Fibroblast of villous mesenchyme (primary cell): ENCODE data around the gene CDIP1. TPM values are rescaled to one million over a fixed set of nuclear protein-coding genes. Genes with fewer than 3 reads are reported as not detected.

Source experiments
- DNase-seq: peaks from one replicate; pipeline ENCODE4 v3.0.0-alpha.2; 2010; ENCODE audit warnings: low read depth
- H3K4me3 ChIP-seq: 2 replicates; pipeline ENCODE4 v1.5.1; 2011; ENCODE audit warnings: low read depth, mild to moderate bottlenecking, low read length
- CTCF ChIP-seq: IDR thresholded peaks from 2 replicates; pipeline ENCODE4 v1.5.1; 2012; ENCODE audit warnings: low read depth, mild to moderate bottlenecking, low read length; ENCODE audit not compliant: insufficient read depth
- total RNA-seq: library from RNA; depleted of rRNA; stranded (reverse); fragments of >200 nt; gene quantifications from 2 replicates; pipeline ENCODE4 v1.2.3, GENCODE V29; 2012

The CDIP1 gene
- total RNA-seq, 1 donor = 16.8 TPM

- DNase-seq = no peak
- no peak overlapping the region for H3K4me3 ChIP-seq
- TF ChIP-seq CTCF = no peak
Measured at GRCh38 chr16:4472880-4473279, 65.7 kb downstream of the CDIP1 start.

GRCh38 chr16:4471869-4472268 is 66.7 kb downstream of the CDIP1 start:
- TF ChIP-seq CTCF = no peak

GRCh38 chr16:4468972-4469371 is 69.6 kb downstream of the CDIP1 start:
- no peak for TF ChIP-seq CTCF
- no peak overlapping the region for H3K4me3 ChIP-seq
- no peak for DNase-seq

More at GRCh38 chr16:4471869-4472268, 66.7 kb downstream of the CDIP1 start:
- no peak for DNase-seq
- H3K4me3 ChIP-seq = no peak overlapping the region

GRCh38 chr16:4467916-4468315 is 70.7 kb downstream of the CDIP1 start:
- TF ChIP-seq CTCF = no peak

GRCh38 chr16:4465977-4466779 is 72.4 kb downstream of the CDIP1 start:
- DNase-seq = peak; percentile 41
- H3K4me3 ChIP-seq = no peak overlapping the region
- no peak for TF ChIP-seq CTCF

More at GRCh38 chr16:4467916-4468315, 70.7 kb downstream of the CDIP1 start:
- DNase-seq = no peak
- no peak overlapping the region for H3K4me3 ChIP-seq

GRCh38 chr16:4463522-4464163 is 74.9 kb downstream of the CDIP1 start:
- DNase-seq = no peak
- TF ChIP-seq CTCF = no peak

More at GRCh38 chr16:4463522-4464163, 74.9 kb downstream of the CDIP1 start:
- H3K4me3 ChIP-seq = no peak overlapping the region
